ENCODE results near the gene CDKN2A. TPM values are rescaled to one million over a fixed set of nuclear protein-coding genes. Genes with fewer than 3 reads are reported as not detected.

CDKN2A gene
- total RNA-seq, 1 experiment from 2014 or later, result 0.35 TPM

DNA sequence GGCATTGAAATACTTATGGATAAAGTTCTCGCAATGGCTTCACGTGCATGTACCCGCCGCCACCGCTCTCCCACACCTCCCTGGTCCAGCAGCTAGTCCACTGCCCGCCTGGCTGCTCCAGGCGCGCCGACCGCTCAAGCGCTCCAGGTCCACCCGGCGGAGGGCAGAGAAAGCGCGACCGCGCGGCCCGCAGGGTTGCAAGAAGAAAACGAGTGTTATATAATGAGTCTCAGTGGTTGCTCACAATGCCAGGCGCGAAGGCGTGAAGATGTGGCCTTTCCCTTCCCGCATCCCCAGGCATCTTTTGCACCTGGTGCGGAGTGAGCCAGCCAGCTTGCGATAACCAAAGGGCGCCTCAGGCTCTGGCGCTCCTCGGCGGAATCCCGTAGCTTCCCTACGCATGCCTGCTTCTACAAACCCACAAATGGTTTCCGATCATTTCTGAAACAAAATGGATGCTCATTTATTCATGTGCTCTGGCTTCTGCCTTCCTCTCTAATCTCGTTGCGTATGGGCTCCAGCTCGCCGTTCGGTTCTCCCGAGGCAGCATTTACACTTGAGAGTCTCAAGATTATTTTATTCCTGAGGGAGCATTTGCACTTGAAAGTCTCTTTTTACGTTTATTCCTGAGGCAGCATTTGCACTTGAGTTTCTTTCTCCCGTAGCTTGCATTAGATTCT is 25.7 kb downstream of the CDKN2A start:
- Histone ChIP-seq H4K91ac (ENCODE audit: insufficient read length, low read depth, low read length) (no peak overlapping the region), H3K23me2 (ENCODE audit: insufficient read length, low read depth, low read length, poor library complexity, severe bottlenecking) (peaks cover 4% of the 10 kb centered on the region), H3K56ac (ENCODE audit: insufficient read length, low read depth, low read length) (no peak overlapping the region), H2BK12ac (ENCODE audit: insufficient read length, low read depth, low read length) (no peak overlapping the region), H4K8ac (replicated peaks; ENCODE audit: insufficient read length, low read depth, low read length) (no peak overlapping the region), H3T11ph (ENCODE audit: low read length) (no peak overlapping the region), H3K4ac (ENCODE audit: low read depth, low read length) (no peak overlapping the region), H3K9me3 (ENCODE audit: control insufficient read depth, low read depth, low read length) (no peaks in the 10 kb centered on the region), H4K20me1 (ENCODE audit: control insufficient read depth, insufficient read depth, insufficient read length) (no peaks in the 10 kb centered on the region), H2AFZ (ENCODE audit: low read length) (no peak overlapping the region), H3K23ac (ENCODE audit: insufficient read length, low read depth, low read length) (no peak overlapping the region), H2AK5ac (ENCODE audit: insufficient read length, low read length) (no peak overlapping the region), H3K14ac (ENCODE audit: insufficient read depth, low read length) (no peak overlapping the region), H3K4me1 (ENCODE audit: insufficient read depth, low read length) (no peaks in the 10 kb centered on the region; the same call in 1 of the 2 replicates), H3K79me2 (ENCODE audit: insufficient read depth, low read length) (no peaks in the 10 kb centered on the region), H3K79me1 (ENCODE audit: insufficient read depth, low read depth, low read length, poor library complexity, severe bottlenecking) (no peaks in the 10 kb centered on the region), H2BK5ac (ENCODE audit: insufficient read length, low read length) (no peak overlapping the region), H3K27ac (ENCODE audit: insufficient read length, low read depth, low read length) (no peak overlapping the region), H2BK15ac (ENCODE audit: low read depth, low read length) (no peak overlapping the region), H3K18ac (ENCODE audit: insufficient read length, low read depth, low read length) (no peak overlapping the region), H3K9ac (ENCODE audit: extremely low read depth, insufficient read length, low read length) (no peak overlapping the region), H2BK120ac (ENCODE audit: low read depth, low read length, poor library complexity, severe bottlenecking) (no peak overlapping the region), H3K27me3 (ENCODE audit: insufficient read depth, low read length) (peaks cover 87% of the 10 kb centered on the region), H2BK20ac (ENCODE audit: low read depth, low read length, poor library complexity, severe bottlenecking) (no peak overlapping the region), H3K4me2 (ENCODE audit: insufficient read depth, insufficient read length, low read length) (peak overlapping the region; percentile 21), H4K5ac (ENCODE audit: insufficient read length, low read depth, low read length) (no peak overlapping the region)
- Mint-ChIP-seq H3K27me3 (ENCODE audit: low read depth) (peaks cover 99% of the 10 kb centered on the region), H3K4me3 (peak overlapping the region in 1 of 2 experiments; percentile 22; a peak in 2 of 5 replicates), H3K36me3 (ENCODE audit: insufficient read depth in 1 of 3, low read depth in 3 of 3) (peaks cover 0 to 3% (median 0%) of the 10 kb centered on the region in 3 experiments; a peak in 2 of 7 replicates), H3K27ac (peak overlapping the region in 1 of 3 experiments; percentile 94; a peak in 1 of 7 replicates), H3K4me1 (peaks cover 35 to 51% of the 10 kb centered on the region in 2 experiments), H3K9me3 (peaks cover 7 to 14% of the 10 kb centered on the region in 2 experiments)
- no CpG with 5 or more reads among the region's 41 CpGs for WGBS (ENCODE audit: extremely low coverage, insufficient read length, low lambda C conversion rate)
- TF ChIP-seq, protein P1, sequence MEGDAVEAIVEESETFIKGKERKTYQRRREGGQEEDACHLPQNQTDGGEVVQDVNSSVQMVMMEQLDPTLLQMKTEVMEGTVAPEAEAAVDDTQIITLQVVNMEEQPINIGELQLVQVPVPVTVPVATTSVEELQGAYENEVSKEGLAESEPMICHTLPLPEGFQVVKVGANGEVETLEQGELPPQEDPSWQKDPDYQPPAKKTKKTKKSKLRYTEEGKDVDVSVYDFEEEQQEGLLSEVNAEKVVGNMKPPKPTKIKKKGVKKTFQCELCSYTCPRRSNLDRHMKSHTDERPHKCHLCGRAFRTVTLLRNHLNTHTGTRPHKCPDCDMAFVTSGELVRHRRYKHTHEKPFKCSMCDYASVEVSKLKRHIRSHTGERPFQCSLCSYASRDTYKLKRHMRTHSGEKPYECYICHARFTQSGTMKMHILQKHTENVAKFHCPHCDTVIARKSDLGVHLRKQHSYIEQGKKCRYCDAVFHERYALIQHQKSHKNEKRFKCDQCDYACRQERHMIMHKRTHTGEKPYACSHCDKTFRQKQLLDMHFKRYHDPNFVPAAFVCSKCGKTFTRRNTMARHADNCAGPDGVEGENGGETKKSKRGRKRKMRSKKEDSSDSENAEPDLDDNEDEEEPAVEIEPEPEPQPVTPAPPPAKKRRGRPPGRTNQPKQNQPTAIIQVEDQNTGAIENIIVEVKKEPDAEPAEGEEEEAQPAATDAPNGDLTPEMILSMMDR (conservative IDR thresholded peaks at IDR 0.05), result no peak
- peak; percentile 57 for DNase-seq

Measured in H9 (cell line).